Measurements from ENCODE around the gene MAN2B2.

- TF ChIP-seq CTCF (IDR thresholded peaks at IDR 0.05; ENCODE audit: insufficient read depth, low read length, poor library complexity, severe bottlenecking) (no peak), EZH2phosphoT487 (conservative IDR thresholded peaks at IDR 0.05; ENCODE audit: low read length) (no peak)
These were observed 6.7 kb downstream of the MAN2B2 start for GRCh38 chr4:6581566-6582121.
